GM19463 (cell line): ENCODE data around the gene METTL2A.
"Not testable (repeated sequence)": the region's sequence is repeated elsewhere in the genome, so short reads cannot be mapped to it uniquely, and the experiment has no call there.

ENCODE experiments used
- ATAC-seq: cut with Tn5 transposase; IDR thresholded peaks from one replicate; pipeline ENCODE4 v1.9.1; 2021; ENCODE audit warnings: mild to moderate bottlenecking, moderate library complexity; ENCODE audit not compliant: unreplicated experiment

The METTL2A gene

DNA sequence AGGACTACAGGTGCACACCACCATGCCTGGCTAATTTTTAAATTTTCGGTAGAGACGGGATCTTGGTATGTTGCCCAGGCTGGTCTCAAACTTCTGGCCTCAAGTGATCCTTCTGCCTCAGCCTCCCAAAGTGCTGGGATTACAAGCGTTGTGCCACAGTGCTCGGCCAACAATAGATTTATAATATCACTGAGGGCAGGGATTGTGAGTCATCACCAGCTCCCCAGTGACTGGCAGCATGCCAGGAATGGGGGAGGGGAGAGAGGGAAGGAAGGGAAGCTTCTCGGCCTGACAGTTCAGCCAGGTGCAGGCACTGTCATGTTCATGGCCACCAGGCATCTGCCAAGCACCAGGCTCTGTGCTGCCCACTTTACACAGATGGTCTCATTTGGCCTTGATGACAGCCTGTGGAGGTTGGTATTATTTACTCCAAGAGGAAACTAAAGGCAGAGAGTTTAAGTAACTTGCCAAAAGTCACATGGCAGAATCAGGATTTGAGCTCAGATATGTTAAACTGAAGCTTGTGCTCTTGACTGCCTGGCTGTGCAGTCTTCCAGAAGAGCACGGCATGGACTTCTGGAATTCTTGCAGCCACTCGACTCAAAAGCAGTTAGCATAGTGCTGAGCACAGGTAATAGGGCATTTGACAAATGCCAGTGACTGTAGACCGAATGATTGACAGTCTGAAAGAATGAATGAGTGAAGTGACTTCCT, 47.1 kb downstream of the METTL2A start:
- not testable (repeated sequence) for ATAC-seq

- not testable (repeated sequence) for ATAC-seq
Measured at GRCh38 chr17:62471380-62471880, 47.7 kb downstream of the METTL2A start.

DNA sequence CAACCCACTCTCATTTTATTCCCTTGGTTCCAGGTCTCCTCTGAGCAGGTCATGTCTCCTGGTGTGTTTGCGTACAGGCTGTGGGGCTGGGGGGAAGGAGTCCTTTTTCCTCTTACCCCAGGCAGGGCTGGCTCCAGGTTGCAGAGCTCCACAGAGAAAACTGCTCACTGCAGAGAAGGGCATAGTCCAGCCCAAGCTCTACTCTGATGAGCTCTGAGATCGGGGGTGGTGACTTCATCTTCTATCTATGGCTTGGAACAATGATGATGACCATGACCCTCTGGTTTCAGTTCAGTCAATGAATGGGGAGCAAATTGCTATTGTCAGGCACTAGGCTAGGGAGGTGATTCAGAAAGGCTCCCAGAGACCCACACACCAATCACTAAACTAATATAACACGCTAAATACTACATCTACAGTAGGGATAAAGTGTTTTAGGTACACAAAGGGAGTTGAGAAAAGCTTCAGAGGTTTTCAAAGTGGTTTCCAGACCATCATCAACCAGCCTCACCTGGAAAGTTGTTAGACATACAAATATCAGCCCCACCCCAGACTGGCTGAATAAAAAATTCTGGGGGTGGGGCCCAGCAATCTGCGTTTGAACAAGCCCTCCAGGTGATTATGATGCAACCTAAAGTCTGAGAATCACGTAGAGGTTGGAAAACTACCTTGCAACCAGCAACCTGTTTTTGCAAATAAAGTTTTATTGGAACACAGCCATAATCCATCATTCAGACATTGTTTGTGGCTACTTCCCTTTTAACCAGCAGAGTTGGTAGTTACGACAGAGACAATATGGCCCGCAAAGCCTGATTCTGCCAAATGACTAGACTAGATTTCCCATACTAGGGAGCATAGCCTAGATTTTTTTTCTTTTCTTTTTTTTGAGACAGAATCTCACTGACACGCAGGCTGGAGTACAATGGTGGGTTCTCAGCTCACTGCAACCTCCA, 49.6 kb downstream of the METTL2A start:
- not testable (repeated sequence) for ATAC-seq

DNA sequence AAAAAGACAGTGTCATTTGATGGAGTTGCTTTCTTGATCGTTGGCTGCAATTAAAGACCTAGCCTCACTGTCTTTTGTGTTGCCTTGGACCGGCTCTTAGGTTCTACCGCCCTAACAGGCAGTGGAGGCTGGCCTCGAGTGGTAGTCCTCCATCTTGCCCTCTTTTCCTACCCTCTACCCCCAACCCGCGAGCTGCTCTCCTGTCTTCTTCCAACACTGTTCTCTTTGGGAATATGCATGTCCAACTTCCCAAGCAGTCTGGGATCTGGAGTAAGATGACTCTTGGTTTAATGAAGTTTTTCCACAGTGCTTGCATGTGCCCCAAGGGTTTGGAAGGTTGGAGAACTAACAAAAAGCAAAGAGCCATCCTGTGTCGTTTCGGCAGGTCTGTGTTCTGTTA, 53.4 kb downstream of the METTL2A start:
- not testable (repeated sequence) for ATAC-seq

GRCh38 chr17:62477718-62478408, 54.2 kb downstream of the METTL2A start:
- peak; percentile 26 for ATAC-seq

DNA sequence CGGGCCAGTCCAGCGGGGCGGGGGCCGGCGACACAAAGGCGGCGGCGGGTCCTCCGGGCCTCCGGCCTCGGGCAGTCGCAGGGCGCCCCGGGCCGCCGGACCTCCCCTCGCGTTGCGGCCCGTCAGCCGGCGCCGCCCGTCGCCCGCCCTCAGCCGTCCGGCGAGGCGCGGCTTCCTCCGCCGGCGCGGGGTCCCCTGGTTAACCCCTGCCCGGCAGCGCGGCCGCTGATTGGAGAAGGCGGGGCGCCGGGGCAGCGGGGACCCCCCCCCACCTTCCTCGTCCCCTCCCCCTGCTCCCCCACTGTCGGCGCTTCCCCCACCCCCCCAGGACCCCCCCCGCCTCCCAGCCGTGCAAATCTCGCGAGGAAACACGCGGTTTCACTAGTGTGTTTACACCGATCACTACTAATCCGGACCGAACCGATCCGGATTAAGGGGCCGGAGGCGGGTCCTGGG, 54.8 kb downstream of the METTL2A start, which contains the start of gene TLK2:
TSS of gene TLK2 (plus strand) at position 402 of the 456 bp plus-strand sequence. CDS start 2,301 bp downstream, outside the sequence.
- ATAC-seq = peak; percentile 75

GRCh38 chr17:62478880-62479638, 55.4 kb downstream of the METTL2A start:
- peak; percentile 23 for ATAC-seq

DNA sequence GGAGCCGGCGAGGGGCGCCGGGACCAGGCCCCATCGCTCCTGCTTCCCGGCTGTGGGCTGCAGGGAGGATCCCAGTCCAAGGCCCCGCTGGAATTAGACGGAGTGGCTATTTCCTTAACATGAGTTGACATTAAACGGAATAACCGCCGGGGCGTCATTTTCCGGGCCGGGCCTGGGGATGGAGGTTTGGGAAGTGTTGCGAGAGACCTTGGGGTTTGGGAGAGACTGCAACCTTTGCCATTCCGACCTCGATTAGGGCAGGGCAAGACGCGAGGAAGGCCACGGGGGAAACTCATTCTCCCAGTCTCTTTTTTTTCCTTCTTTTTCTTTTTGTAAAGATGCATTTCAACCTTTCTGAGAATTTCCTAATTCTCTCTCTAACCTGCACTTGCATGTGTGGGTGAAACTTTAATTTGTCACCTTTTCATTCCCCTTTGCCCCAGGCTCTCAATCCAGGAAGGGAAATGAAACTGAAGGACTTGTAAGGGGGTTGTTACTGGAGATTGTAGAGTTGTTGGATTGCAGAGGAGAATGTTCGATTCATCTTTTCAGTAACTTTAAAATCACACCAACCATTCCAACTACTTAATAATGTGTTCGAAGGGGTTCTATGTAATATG, 56.1 kb downstream of the METTL2A start:
- ATAC-seq = not testable (repeated sequence)

- ATAC-seq = not testable (repeated sequence)
Measured at GRCh38 chr17:62482553-62482952, 58.9 kb downstream of the METTL2A start.

- ATAC-seq = not testable (repeated sequence)
Measured at GRCh38 chr17:62490990-62491389, 67.3 kb downstream of the METTL2A start.

DNA sequence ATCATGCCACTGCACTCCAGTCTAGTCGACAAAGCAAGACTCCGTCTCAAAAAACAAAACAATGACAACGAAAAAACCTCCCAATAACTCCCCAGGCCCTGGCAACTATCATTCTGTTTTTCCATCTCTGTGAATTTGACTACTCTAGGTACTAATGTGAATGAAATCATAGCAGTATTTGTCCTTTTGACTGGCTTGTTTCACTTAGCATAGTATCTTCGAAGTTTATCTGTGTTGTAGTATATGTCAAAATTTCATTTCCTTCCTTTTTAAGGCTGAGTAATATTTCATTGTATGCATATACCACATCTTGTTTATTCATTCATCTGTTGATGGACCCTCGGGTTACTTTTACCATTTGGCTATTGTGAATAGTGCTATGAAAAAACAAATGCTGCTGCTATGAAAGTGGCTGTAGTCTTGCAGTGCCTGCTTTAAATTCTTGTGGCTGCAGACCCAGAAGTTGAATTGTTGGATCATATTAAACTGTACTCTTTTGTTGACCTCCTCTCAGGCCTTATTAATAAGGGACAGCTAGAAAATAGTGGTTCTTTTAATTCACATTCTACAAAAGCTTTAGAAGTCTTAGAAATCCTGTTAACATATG, 69.5 kb downstream of the METTL2A start:
- not testable (repeated sequence) for ATAC-seq

DNA sequence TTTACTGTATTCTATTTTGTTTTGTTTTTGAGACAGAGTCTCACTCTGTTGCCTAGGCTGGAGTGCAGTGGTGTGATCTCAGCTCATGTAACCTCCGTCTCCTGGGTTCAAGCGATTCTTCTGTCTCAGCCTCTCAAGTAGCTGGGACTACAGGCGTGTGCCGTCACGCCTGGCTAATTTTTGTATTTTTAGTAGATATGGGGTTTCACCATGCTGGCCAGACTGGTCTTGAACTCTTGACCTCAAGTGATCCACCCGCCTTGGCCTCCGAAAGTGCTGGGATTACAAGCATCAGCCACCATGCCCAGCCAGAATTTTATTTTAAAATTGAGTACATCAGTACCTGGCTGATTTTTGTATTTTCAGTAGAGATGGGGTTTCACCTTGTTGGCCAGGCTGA, 70.4 kb downstream of the METTL2A start:
- ATAC-seq = not testable (repeated sequence)

GRCh38 chr17:62496344-62496743, 72.6 kb downstream of the METTL2A start:
- not testable (repeated sequence) for ATAC-seq

DNA sequence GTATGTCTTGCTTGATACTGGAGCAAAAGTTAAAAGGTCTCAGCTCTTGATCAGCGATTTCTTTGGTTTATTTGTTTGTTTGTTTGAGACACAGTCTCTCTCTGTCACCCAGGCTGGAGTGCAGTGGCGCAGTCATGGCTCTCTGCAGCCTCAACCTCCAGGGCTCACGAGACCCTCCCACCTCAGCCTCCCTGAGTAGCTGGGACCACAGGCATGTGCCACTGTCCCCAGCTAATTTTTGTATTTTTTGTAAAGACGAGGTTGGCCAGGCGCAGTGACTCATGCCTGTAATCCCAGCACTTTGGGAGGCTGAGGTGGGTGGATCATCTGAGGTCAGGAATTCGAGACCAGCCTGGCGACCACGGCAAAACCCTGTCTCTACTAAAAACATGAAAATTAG, 75.1 kb downstream of the METTL2A start:
- ATAC-seq = not testable (repeated sequence)
